Neuronal stem cell (in vitro differentiated cells): ENCODE measurements around the gene PDLIM5.

ENCODE experiments used
- DNase-seq: peaks from one replicate; pipeline ENCODE4 v3.0.0-alpha.2; 2013; ENCODE audit warnings: low spot score
- H2AFZ ChIP-seq: one replicate; pipeline ENCODE4 v1.6.1; 2013; ENCODE audit warnings: mild to moderate bottlenecking, low read length, inconsistent platforms
- H2AK5ac ChIP-seq: 2 replicates; pipeline ENCODE4 v1.6.1; 2013; ENCODE audit warnings: low read depth, mild to moderate bottlenecking, inconsistent platforms, low read length, moderate library complexity, mixed read lengths
- H2BK120ac ChIP-seq: 2 replicates; pipeline ENCODE4 v1.6.1; 2013; ENCODE audit warnings: low read depth, mild to moderate bottlenecking, inconsistent platforms, low read length, moderate library complexity, mixed read lengths
- H2BK12ac ChIP-seq: one replicate; pipeline ENCODE4 v1.6.1; 2013; ENCODE audit warnings: low read length, inconsistent platforms
- H2BK15ac ChIP-seq: 2 replicates; pipeline ENCODE4 v1.6.1; 2013; ENCODE audit warnings: mild to moderate bottlenecking, low read length, inconsistent platforms, mixed read lengths
- H2BK5ac ChIP-seq: one replicate; pipeline ENCODE4 v1.6.1; 2013; ENCODE audit warnings: inconsistent platforms, mild to moderate bottlenecking, low read length, moderate library complexity
- H3K14ac ChIP-seq: one replicate; pipeline ENCODE4 v1.6.1; 2013; ENCODE audit warnings: low read length, inconsistent platforms
- H3K18ac ChIP-seq: 2 replicates; pipeline ENCODE4 v1.6.1; 2013; ENCODE audit warnings: low read length, inconsistent platforms
- H3K23ac ChIP-seq: 2 replicates; pipeline ENCODE4 v1.6.1; 2013; ENCODE audit warnings: low read depth, mild to moderate bottlenecking, mixed read lengths, low read length, inconsistent platforms; ENCODE audit not compliant: poor library complexity
- H3K27ac ChIP-seq: replicated peaks from 3 replicates; pipeline ENCODE4 v1.5.1; 2013; ENCODE audit warnings: low read length, inconsistent platforms
- H3K27me3 ChIP-seq, 3 experiments: 2 replicates each; pipeline ENCODE4 v1.6.1; 2013; ENCODE audit warnings: low read length in 3 of 3, mild to moderate bottlenecking in 2 of 3, inconsistent platforms in 1 of 3, low read depth in 1 of 3, mixed read lengths in 1 of 3, moderate library complexity in 1 of 3; ENCODE audit not compliant: control insufficient read depth in 3 of 3, insufficient read depth in 3 of 3
- H3K36me3 ChIP-seq, 2 donors: replicated peaks in 1 of 2; 2 replicates each; pipeline ENCODE4 v1.6.1; 2013; ENCODE audit warnings: low read length in 2 of 2; ENCODE audit not compliant: control insufficient read depth in 2 of 2, insufficient read depth in 2 of 2
- H3K4ac ChIP-seq: 2 replicates; pipeline ENCODE4 v1.6.1; 2013; ENCODE audit warnings: inconsistent platforms, mild to moderate bottlenecking, low read length, moderate library complexity
- H3K4me1 ChIP-seq, 2 donors: 1 replicate in 1 of 2; 2 replicates in 1 of 2; pipeline ENCODE4 v1.6.1; 2013; ENCODE audit warnings: low read length in 2 of 2, low read depth in 1 of 2; ENCODE audit not compliant: control insufficient read depth in 2 of 2, insufficient read depth in 1 of 2
- H3K4me2 ChIP-seq: one replicate; pipeline ENCODE4 v1.6.1; 2013; ENCODE audit warnings: mild to moderate bottlenecking, low read length, inconsistent platforms; ENCODE audit not compliant: insufficient read depth, poor library complexity, severe bottlenecking
- H3K4me3 ChIP-seq, 2 donors: 2 replicates each; pipeline ENCODE4 v1.5.1; 2013; ENCODE audit warnings: low read length in 2 of 2, mild to moderate bottlenecking in 2 of 2, inconsistent platforms in 1 of 2, moderate library complexity in 1 of 2
- H3K79me1 ChIP-seq: one replicate; pipeline ENCODE4 v1.6.1; 2013; ENCODE audit warnings: low read depth, mild to moderate bottlenecking, inconsistent platforms, low read length, moderate library complexity
- H3K9ac ChIP-seq: one replicate; pipeline ENCODE4 v1.6.1; 2013; ENCODE audit warnings: mild to moderate bottlenecking, low read depth, low read length, inconsistent platforms; ENCODE audit not compliant: poor library complexity
- H3K9me3 ChIP-seq, 2 donors: replicated peaks in 1 of 2; 2 replicates each; pipeline versions ENCODE3 to v1.6.1; 2013; ENCODE audit warnings: low read length in 2 of 2, mild to moderate bottlenecking in 2 of 2, inconsistent platforms in 1 of 2, low read depth in 1 of 2, mixed read lengths in 1 of 2, moderate library complexity in 1 of 2; ENCODE audit not compliant: control insufficient read depth in 2 of 2, insufficient read depth in 1 of 2
- H4K8ac ChIP-seq: one replicate; pipeline ENCODE4 v1.6.1; 2013; ENCODE audit warnings: low read depth, mild to moderate bottlenecking, inconsistent platforms, low read length, moderate library complexity
- H4K91ac ChIP-seq: one replicate; pipeline ENCODE4 v1.6.1; 2013; ENCODE audit warnings: low read length, low read depth, mild to moderate bottlenecking, inconsistent platforms; ENCODE audit not compliant: poor library complexity
- WGBS, 2 donors: extraction: QIAGEN DNeasy Blood & Tissue Kit; methylation state at CpG; one replicate each; pipeline ENCODE4 v1.1.7; 2013; ENCODE audit warnings: missing lambda C conversion rate in 2 of 2, mixed read lengths in 1 of 2; ENCODE audit not compliant: insufficient read length in 2 of 2, insufficient replicate concordance in 1 of 2; ENCODE audit errors: extremely low coverage in 2 of 2; 5-methylcytosine and 5-hydroxymethylcytosine counted together

The PDLIM5 gene

GRCh38 chr4:94498502-94498901, 46.8 kb downstream of the PDLIM5 start:
- DNase-seq, result no peak
- peaks cover 0 to 3% of the 10 kb centered on the region in 2 donors for H3K4me1 ChIP-seq
- no peak overlapping the region for H2BK5ac ChIP-seq
- H3K9ac ChIP-seq, result no peak overlapping the region
- no peak overlapping the region for H2BK12ac ChIP-seq
- no peak overlapping the region for H3K4ac ChIP-seq
- H3K27me3 ChIP-seq, result no peaks in the 10 kb centered on the region
- H3K79me1 ChIP-seq, result no peaks in the 10 kb centered on the region
- no peak overlapping the region for H4K91ac ChIP-seq
- H3K18ac ChIP-seq, result no peak overlapping the region
- no peak overlapping the region for H3K27ac ChIP-seq
- H2AFZ ChIP-seq, result no peak overlapping the region
- no peak overlapping the region for H3K14ac ChIP-seq
- H2AK5ac ChIP-seq, result no peak overlapping the region
- H3K4me2 ChIP-seq, result no peak overlapping the region
- WGBS, 2 donors, result no CpG with 5 or more reads among the region's 1 CpG
- H4K8ac ChIP-seq, result no peak overlapping the region
- H2BK120ac ChIP-seq, result no peak overlapping the region
- no peak overlapping the region for H3K4me3 ChIP-seq
- no peak overlapping the region for H2BK15ac ChIP-seq
- peaks cover 5 to 6% of the 10 kb centered on the region in 2 donors for H3K9me3 ChIP-seq
- peaks cover 0 to 2% of the 10 kb centered on the region in 2 donors for H3K36me3 ChIP-seq
- H3K23ac ChIP-seq, result no peak overlapping the region

GRCh38 chr4:94500685-94501084, 48.9 kb downstream of the PDLIM5 start:
- no peak overlapping the region for H3K23ac ChIP-seq
- no peak overlapping the region for H2BK15ac ChIP-seq
- H2AFZ ChIP-seq, result no peak overlapping the region
- WGBS, 2 donors, result no CpG with 5 or more reads among the region's 3 CpGs
- no peak overlapping the region for H2BK5ac ChIP-seq
- H3K27me3 ChIP-seq, result no peaks in the 10 kb centered on the region
- H3K14ac ChIP-seq, result no peak overlapping the region
- H3K4me3 ChIP-seq, result no peak overlapping the region
- no peak overlapping the region for H4K91ac ChIP-seq
- H2BK12ac ChIP-seq, result no peak overlapping the region
- no peak overlapping the region for H2AK5ac ChIP-seq
- peaks cover 0 to under 1% of the 10 kb centered on the region in 2 donors for H3K36me3 ChIP-seq
- H3K9me3 ChIP-seq, result peaks cover 3 to 6% of the 10 kb centered on the region in 2 donors
- no peak overlapping the region for H3K4me2 ChIP-seq
- no peak overlapping the region for H2BK120ac ChIP-seq
- DNase-seq, result no peak
- H4K8ac ChIP-seq, result no peak overlapping the region
- H3K27ac ChIP-seq, result no peak overlapping the region
- H3K4ac ChIP-seq, result no peak overlapping the region
- no peaks in the 10 kb centered on the region for H3K79me1 ChIP-seq
- no peak overlapping the region for H3K9ac ChIP-seq
- H3K18ac ChIP-seq, result no peak overlapping the region
- H3K4me1 ChIP-seq, result no peaks in the 10 kb centered on the region

- Histone ChIP-seq H3K9ac (no peak overlapping the region), H3K14ac (no peak overlapping the region), H4K8ac (no peak overlapping the region), H4K91ac (no peak overlapping the region), H3K4me3 (no peak overlapping the region), H3K27me3 (no peaks in the 10 kb centered on the region), H3K4me1 (peaks cover 2 to 3% of the 10 kb centered on the region in 2 donors), H2AK5ac (no peak overlapping the region), H3K23ac (no peak overlapping the region), H2AFZ (no peak overlapping the region), H3K36me3 (no peaks in the 10 kb centered on the region), H3K4ac (no peak overlapping the region), H3K27ac (no peak overlapping the region), H2BK15ac (no peak overlapping the region), H3K9me3 (peaks cover 2 to 5% of the 10 kb centered on the region in 2 donors), H3K4me2 (no peak overlapping the region), H2BK120ac (no peak overlapping the region), H3K18ac (no peak overlapping the region), H3K79me1 (no peaks in the 10 kb centered on the region), H2BK12ac (no peak overlapping the region), H2BK5ac (no peak overlapping the region)
- WGBS, 2 donors, result no CpG with 5 or more reads among the region's 4 CpGs
- DNase-seq, result no peak
Observed at GRCh38 chr4:94504545-94504944, 52.8 kb downstream of the PDLIM5 start.

GRCh38 chr4:94506822-94507221, 55.1 kb downstream of the PDLIM5 start:
- no peak overlapping the region for H4K91ac ChIP-seq
- DNase-seq, result no peak
- no peak overlapping the region for H2AK5ac ChIP-seq
- no peak overlapping the region for H3K4ac ChIP-seq
- no CpG with 5 or more reads among the region's 7 CpGs for WGBS, 2 donors
- no peak overlapping the region for H3K4me3 ChIP-seq
- H2BK5ac ChIP-seq, result no peak overlapping the region
- H3K27ac ChIP-seq, result no peak overlapping the region
- H2AFZ ChIP-seq, result no peak overlapping the region
- H3K79me1 ChIP-seq, result no peaks in the 10 kb centered on the region
- H2BK120ac ChIP-seq, result no peak overlapping the region
- no peak overlapping the region for H3K4me2 ChIP-seq
- no peak overlapping the region for H3K23ac ChIP-seq
- no peak overlapping the region for H4K8ac ChIP-seq
- H3K18ac ChIP-seq, result no peak overlapping the region
- no peaks in the 10 kb centered on the region for H3K9me3 ChIP-seq
- no peak overlapping the region for H2BK15ac ChIP-seq
- peaks cover 2 to 3% of the 10 kb centered on the region in 2 donors for H3K4me1 ChIP-seq
- H3K9ac ChIP-seq, result no peak overlapping the region
- no peak overlapping the region for H2BK12ac ChIP-seq
- H3K27me3 ChIP-seq, result no peaks in the 10 kb centered on the region
- no peak overlapping the region for H3K14ac ChIP-seq
- H3K36me3 ChIP-seq, result no peaks in the 10 kb centered on the region
